ENCODE data around the gene GLUD1. TPM values are rescaled to one million over a fixed set of nuclear protein-coding genes. Genes with fewer than 3 reads are reported as not detected.
"Not testable (repeated sequence)": the region's sequence is repeated elsewhere in the genome, so short reads cannot be mapped to it uniquely, and the experiment has no call there.

Gene GLUD1
- total RNA-seq, 8 experiments from 2014 or later, result 70.2 to 310 (median 102) TPM

- in situ Hi-C loops (cut with MboI; ENCODE audit: low pct_unique_long_range_greater_than_20kb in 2 of 9, low sequenced_read_pairs in 9 of 9, unreplicated experiment in 9 of 9); H3K4me1 ChIP-seq (replicated peaks in 1 of 2); H3K4me3 ChIP-seq; H3K27ac ChIP-seq: not testable (repeated sequence)
- peak in 1 of 8 experiments; percentile 29 for ATAC-seq (replicated peaks in 6 of 8)
- WGBS, 10 experiments, result 20 to 80% (median 31%) methylated on average over 1 to 2 of the region's 5 CpGs; no CpG with 5 or more reads in 6 of the 10 experiments
Measured at GRCh38 chr10:87025285-87025958, 69.2 kb downstream of the GLUD1 start.

- ATAC-seq (replicated peaks in 6 of 8); H3K4me3 ChIP-seq; in situ Hi-C loops (cut with MboI; ENCODE audit: low pct_unique_long_range_greater_than_20kb in 2 of 9, low sequenced_read_pairs in 9 of 9, unreplicated experiment in 9 of 9); H3K4me1 ChIP-seq (replicated peaks in 1 of 2); H3K27ac ChIP-seq: not testable (repeated sequence)
- WGBS, 10 experiments, result no CpG with 5 or more reads among the region's 9 CpGs
Measured at GRCh38 chr10:87020056-87020455, 74.6 kb downstream of the GLUD1 start, which contains the start of gene FAM25A. TSS of gene FAM25A (plus strand) at chr10:87020294. CDS start at chr10:87020325, 31 bp downstream.

- H3K4me1 ChIP-seq (replicated peaks in 1 of 2); in situ Hi-C loops (cut with MboI; ENCODE audit: low pct_unique_long_range_greater_than_20kb in 2 of 9, low sequenced_read_pairs in 9 of 9, unreplicated experiment in 9 of 9): not testable (repeated sequence)
Measured at GRCh38 chr10:87019504-87019903, 75.1 kb downstream of the GLUD1 start.

GRCh38 chr10:87019066-87019465 lies 75.6 kb downstream of the GLUD1 start:
- H3K27ac ChIP-seq; ATAC-seq (replicated peaks in 6 of 8); H3K4me1 ChIP-seq (replicated peaks in 1 of 2); H3K4me3 ChIP-seq; in situ Hi-C loops (cut with MboI; ENCODE audit: low pct_unique_long_range_greater_than_20kb in 2 of 9, low sequenced_read_pairs in 9 of 9, unreplicated experiment in 9 of 9): not testable (repeated sequence)
- 100% methylated on average over 2 of the region's 6 CpGs; no CpG with 5 or more reads in 9 of the 10 experiments for WGBS, 10 experiments

More at GRCh38 chr10:87019504-87019903, 75.1 kb downstream of the GLUD1 start:
- not testable (repeated sequence) for ATAC-seq (replicated peaks in 6 of 8); H3K27ac ChIP-seq; H3K4me3 ChIP-seq
- WGBS, 10 experiments, result no CpG with 5 or more reads among the region's 1 CpG

GRCh38 chr10:87018127-87018526 lies 76.5 kb downstream of the GLUD1 start:
- H3K4me1 ChIP-seq (replicated peaks in 1 of 2); in situ Hi-C loops (cut with MboI; ENCODE audit: low pct_unique_long_range_greater_than_20kb in 2 of 9, low sequenced_read_pairs in 9 of 9, unreplicated experiment in 9 of 9); H3K4me3 ChIP-seq; ATAC-seq (replicated peaks in 6 of 8); H3K27ac ChIP-seq: not testable (repeated sequence)
- WGBS, 10 experiments, result no CpG with 5 or more reads among the region's 6 CpGs

- H3K27ac ChIP-seq; ATAC-seq (replicated peaks in 6 of 8); H3K4me1 ChIP-seq (replicated peaks in 1 of 2); H3K4me3 ChIP-seq; in situ Hi-C loops (cut with MboI; ENCODE audit: low pct_unique_long_range_greater_than_20kb in 2 of 9, low sequenced_read_pairs in 9 of 9, unreplicated experiment in 9 of 9): not testable (repeated sequence)
- WGBS, 10 experiments, result 40 to 90% (median 80%) methylated on average over 1 to 3 of the region's 10 CpGs; no CpG with 5 or more reads in 5 of the 10 experiments
Measured at GRCh38 chr10:87014986-87015716, 79.5 kb downstream of the GLUD1 start.

GRCh38 chr10:87013528-87013927 lies 81.1 kb downstream of the GLUD1 start:
- H3K4me3 ChIP-seq; in situ Hi-C loops (cut with MboI; ENCODE audit: low pct_unique_long_range_greater_than_20kb in 2 of 9, low sequenced_read_pairs in 9 of 9, unreplicated experiment in 9 of 9); ATAC-seq (replicated peaks in 6 of 8); H3K27ac ChIP-seq; H3K4me1 ChIP-seq (replicated peaks in 1 of 2): not testable (repeated sequence)
- no CpG with 5 or more reads among the region's 3 CpGs for WGBS, 10 experiments

GRCh38 chr10:87009134-87009696 lies 85.4 kb downstream of the GLUD1 start:
- ATAC-seq (replicated peaks in 6 of 8); in situ Hi-C loops (cut with MboI; ENCODE audit: low pct_unique_long_range_greater_than_20kb in 2 of 9, low sequenced_read_pairs in 9 of 9, unreplicated experiment in 9 of 9): not testable (repeated sequence)
- 83 to 100% (median 85%) methylated on average over 1 to 4 of the region's 18 CpGs; no CpG with 5 or more reads in 7 of the 10 experiments for WGBS, 10 experiments

GRCh38 chr10:87008303-87008702 lies 86.3 kb downstream of the GLUD1 start:
- in situ Hi-C loops (cut with MboI; ENCODE audit: low pct_unique_long_range_greater_than_20kb in 2 of 9, low sequenced_read_pairs in 9 of 9, unreplicated experiment in 9 of 9); H3K4me1 ChIP-seq (replicated peaks in 1 of 2); ATAC-seq (replicated peaks in 6 of 8); H3K4me3 ChIP-seq; H3K27ac ChIP-seq: not testable (repeated sequence)
- WGBS, 10 experiments, result 78 to 100% (median 92%) methylated on average over 1 to 6 of the region's 7 CpGs; no CpG with 5 or more reads in 3 of the 10 experiments

More at GRCh38 chr10:87009134-87009696, 85.4 kb downstream of the GLUD1 start:
- H3K4me3 ChIP-seq; H3K27ac ChIP-seq; H3K4me1 ChIP-seq (replicated peaks in 1 of 2): not testable (repeated sequence)

- 90% methylated on average over 2 of the region's 6 CpGs; no CpG with 5 or more reads in 9 of the 10 experiments for WGBS, 10 experiments
- H3K4me1 ChIP-seq (replicated peaks in 1 of 2); ATAC-seq (replicated peaks in 6 of 8); in situ Hi-C loops (cut with MboI; ENCODE audit: low pct_unique_long_range_greater_than_20kb in 2 of 9, low sequenced_read_pairs in 9 of 9, unreplicated experiment in 9 of 9); H3K4me3 ChIP-seq; H3K27ac ChIP-seq: not testable (repeated sequence)
Measured at GRCh38 chr10:87007674-87008073, 87.0 kb downstream of the GLUD1 start.

GRCh38 chr10:87007124-87007523 lies 87.5 kb downstream of the GLUD1 start:
- H3K27ac ChIP-seq; in situ Hi-C loops (cut with MboI; ENCODE audit: low pct_unique_long_range_greater_than_20kb in 2 of 9, low sequenced_read_pairs in 9 of 9, unreplicated experiment in 9 of 9); ATAC-seq (replicated peaks in 6 of 8); H3K4me3 ChIP-seq; H3K4me1 ChIP-seq (replicated peaks in 1 of 2): not testable (repeated sequence)
- WGBS, 10 experiments, result no CpG with 5 or more reads among the region's 1 CpG

GRCh38 chr10:87000491-87000890 lies 94.2 kb downstream of the GLUD1 start:
- Histone ChIP-seq H3K4me1 (replicated peaks in 1 of 2) (no peaks in the 10 kb centered on the region), H3K4me3 (no peak overlapping the region), H3K27ac (no peak overlapping the region)
- ATAC-seq (replicated peaks in 6 of 8), result peak in 6 of 8 experiments; percentile 16 to 55 (median 33)
- 36 to 90% (median 60%) methylated on average over 1 to 3 of the region's 3 CpGs; no CpG with 5 or more reads in 2 of the 10 experiments for WGBS, 10 experiments
- in situ Hi-C loops (cut with MboI; ENCODE audit: low pct_unique_long_range_greater_than_20kb in 2 of 9, low sequenced_read_pairs in 9 of 9, unreplicated experiment in 9 of 9), result no loop called here

All from motor neuron (in vitro differentiated cells).